Mucosa of descending colon (tissue), 3 donors: ENCODE data around the gene TMEFF2. TPM values are rescaled to one million over a fixed set of nuclear protein-coding genes. Genes with fewer than 3 reads are reported as not detected.

Experiments used
- ATAC-seq: fragments of 200-7000 bp; cut with Tn5 transposase; one replicate; pipeline ENCODE4 v1.9.1; 2020; ENCODE audit warnings: mild to moderate bottlenecking, moderate library complexity
- DNase-seq, 3 donors: peaks; one replicate each; pipeline ENCODE4 v3.0.0-alpha.2; 2020
- H3K36me3 ChIP-seq: fragments of 200-600 bp; one replicate; pipeline ENCODE4 v1.8.0; 2021; ENCODE audit warnings: low read depth, mild to moderate bottlenecking
- H3K4me1 ChIP-seq: fragments of 200-600 bp; one replicate; pipeline ENCODE4 v1.8.0; 2021; ENCODE audit warnings: low read depth, mild to moderate bottlenecking
- H3K4me3 ChIP-seq: fragments of 200-600 bp; one replicate; pipeline ENCODE4 v1.8.0; 2021; ENCODE audit warnings: mild to moderate bottlenecking
- H3K9me3 ChIP-seq: fragments of 200-600 bp; one replicate; pipeline ENCODE4 v1.8.0; 2021; ENCODE audit warnings: mild to moderate bottlenecking
- intact Hi-C, 2 donors: fragments of 100-400 bp; cut with DNase I in 1 of 2; cut with micrococcal nuclease in 1 of 2; formaldehyde crosslinking; loops; one replicate each; pipeline versions ENCODE4 v1.11.0 to v1.11.1; 2022; cut with DNase I, micrococcal nuclease
- total RNA-seq, 3 donors: library from RNA; stranded (reverse); fragmentation: NEBNext Ultra II Directional in 2 of 3; extraction: Animal tissue kit (Norgen Biotek cat#: 25700) in 2 of 3; gene quantifications; one replicate each; pipeline versions ENCODE4 v1.2.1 to v1.2.4, GENCODE V29; 2021 to 2023
- TF ChIP-seq, protein P1 (sequence below): fragments of 200-600 bp; IDR thresholded peaks from one replicate; pipeline ENCODE4 v1.8.0; 2022; ENCODE audit warnings: antibody characterized with exemption, mild to moderate bottlenecking
- donor health status: DM: no; HTN: no; CAD: no; lungs with moderate emphysema.
- donor health status: DM: no; HTN: no; CAD: no.
- donor health status: DM: no; HTN: yes; CAD: no.

Gene TMEFF2
- total RNA-seq, 3 donors from 2014 or later: 0.31 to 1.0 TPM; not detected in 1

- Histone ChIP-seq H3K4me3 (no peak overlapping the region), H3K36me3 (no peaks in the 10 kb centered on the region), H3K4me1 (no peaks in the 10 kb centered on the region), H3K9me3 (no peaks in the 10 kb centered on the region)
- intact Hi-C loops: no loop called here
- ATAC-seq: no peak
- no peak for DNase-seq
- TF ChIP-seq, protein P1, sequence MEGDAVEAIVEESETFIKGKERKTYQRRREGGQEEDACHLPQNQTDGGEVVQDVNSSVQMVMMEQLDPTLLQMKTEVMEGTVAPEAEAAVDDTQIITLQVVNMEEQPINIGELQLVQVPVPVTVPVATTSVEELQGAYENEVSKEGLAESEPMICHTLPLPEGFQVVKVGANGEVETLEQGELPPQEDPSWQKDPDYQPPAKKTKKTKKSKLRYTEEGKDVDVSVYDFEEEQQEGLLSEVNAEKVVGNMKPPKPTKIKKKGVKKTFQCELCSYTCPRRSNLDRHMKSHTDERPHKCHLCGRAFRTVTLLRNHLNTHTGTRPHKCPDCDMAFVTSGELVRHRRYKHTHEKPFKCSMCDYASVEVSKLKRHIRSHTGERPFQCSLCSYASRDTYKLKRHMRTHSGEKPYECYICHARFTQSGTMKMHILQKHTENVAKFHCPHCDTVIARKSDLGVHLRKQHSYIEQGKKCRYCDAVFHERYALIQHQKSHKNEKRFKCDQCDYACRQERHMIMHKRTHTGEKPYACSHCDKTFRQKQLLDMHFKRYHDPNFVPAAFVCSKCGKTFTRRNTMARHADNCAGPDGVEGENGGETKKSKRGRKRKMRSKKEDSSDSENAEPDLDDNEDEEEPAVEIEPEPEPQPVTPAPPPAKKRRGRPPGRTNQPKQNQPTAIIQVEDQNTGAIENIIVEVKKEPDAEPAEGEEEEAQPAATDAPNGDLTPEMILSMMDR: no peak
Measured at GRCh38 chr2:192203876-192204275, 9.1 kb upstream of the TMEFF2 start.

DNA sequence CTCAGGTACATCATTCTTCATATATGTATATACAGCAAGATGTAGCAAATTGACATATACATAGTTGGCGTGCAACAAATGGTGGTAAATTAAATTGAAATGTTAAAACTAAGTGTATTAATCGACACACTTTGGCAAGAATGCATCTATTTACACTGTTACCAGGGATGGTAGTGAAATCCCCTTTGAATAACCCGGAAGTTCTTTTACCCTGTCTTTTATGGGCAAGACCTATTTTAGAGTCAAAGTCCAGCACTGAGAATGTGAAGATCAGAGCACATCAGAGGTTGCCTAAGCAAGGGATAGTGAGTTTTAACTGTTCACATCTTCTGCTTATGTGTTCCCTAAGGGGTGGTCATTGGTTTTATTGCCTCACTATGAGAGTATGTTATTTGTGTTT, 7.6 kb upstream of the TMEFF2 start:
- Histone ChIP-seq H3K4me1 (no peaks in the 10 kb centered on the region), H3K9me3 (no peaks in the 10 kb centered on the region), H3K36me3 (no peaks in the 10 kb centered on the region), H3K4me3 (no peak overlapping the region)
- intact Hi-C loops: no loop called here
- DNase-seq (no peak), ATAC-seq (no peak)
- TF ChIP-seq, protein P1: no peak

DNA sequence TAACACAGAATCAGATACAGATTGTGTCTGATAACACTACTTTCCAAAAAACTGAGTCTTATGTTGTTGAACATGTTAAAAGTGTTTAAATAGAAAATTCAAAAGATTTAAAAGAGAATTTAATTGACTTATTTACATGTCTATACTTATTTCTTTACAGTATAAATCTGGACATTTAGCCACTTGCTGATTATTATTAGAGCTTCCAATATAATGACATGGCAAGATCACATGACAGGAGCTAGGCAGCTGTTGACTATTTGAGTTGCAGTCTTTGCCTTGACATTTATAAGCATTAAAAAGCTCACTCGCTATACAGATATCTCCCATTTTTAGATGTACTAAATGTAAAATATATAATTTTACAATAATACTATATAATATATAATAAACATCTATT, 6.4 kb upstream of the TMEFF2 start:
- Histone ChIP-seq H3K36me3 (no peaks in the 10 kb centered on the region), H3K4me1 (peaks cover 2% of the 10 kb centered on the region), H3K4me3 (no peak overlapping the region), H3K9me3 (no peaks in the 10 kb centered on the region)
- TF ChIP-seq, protein P1: no peak
- ATAC-seq (no peak), DNase-seq (no peak)
- intact Hi-C loops: no loop called here

DNA sequence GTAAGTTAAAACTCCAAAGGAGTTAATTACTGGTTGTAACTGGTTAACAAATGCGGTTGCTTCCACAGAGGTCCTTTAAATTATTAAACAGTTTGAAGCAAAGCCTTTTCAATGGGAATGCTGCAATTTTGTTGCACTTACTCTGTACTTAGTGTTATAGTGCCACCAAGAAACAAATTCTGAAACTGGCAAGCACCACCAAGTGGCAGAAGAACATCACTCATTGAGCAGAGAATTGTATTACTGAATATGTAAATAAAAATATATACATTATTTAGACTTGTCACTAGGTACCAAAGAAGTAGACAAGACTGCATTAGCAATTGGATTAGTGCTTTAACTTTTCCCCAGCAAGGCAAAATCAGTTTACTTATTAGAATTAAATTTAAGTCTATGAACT, 2.6 kb upstream of the TMEFF2 start:
- DNase-seq (no peak), ATAC-seq (no peak)
- Histone ChIP-seq H3K4me3 (no peak overlapping the region), H3K36me3 (no peaks in the 10 kb centered on the region), H3K9me3 (no peaks in the 10 kb centered on the region), H3K4me1 (peaks cover 14% of the 10 kb centered on the region)
- TF ChIP-seq, protein P1: no peak
- intact Hi-C loops: no loop called here

DNA sequence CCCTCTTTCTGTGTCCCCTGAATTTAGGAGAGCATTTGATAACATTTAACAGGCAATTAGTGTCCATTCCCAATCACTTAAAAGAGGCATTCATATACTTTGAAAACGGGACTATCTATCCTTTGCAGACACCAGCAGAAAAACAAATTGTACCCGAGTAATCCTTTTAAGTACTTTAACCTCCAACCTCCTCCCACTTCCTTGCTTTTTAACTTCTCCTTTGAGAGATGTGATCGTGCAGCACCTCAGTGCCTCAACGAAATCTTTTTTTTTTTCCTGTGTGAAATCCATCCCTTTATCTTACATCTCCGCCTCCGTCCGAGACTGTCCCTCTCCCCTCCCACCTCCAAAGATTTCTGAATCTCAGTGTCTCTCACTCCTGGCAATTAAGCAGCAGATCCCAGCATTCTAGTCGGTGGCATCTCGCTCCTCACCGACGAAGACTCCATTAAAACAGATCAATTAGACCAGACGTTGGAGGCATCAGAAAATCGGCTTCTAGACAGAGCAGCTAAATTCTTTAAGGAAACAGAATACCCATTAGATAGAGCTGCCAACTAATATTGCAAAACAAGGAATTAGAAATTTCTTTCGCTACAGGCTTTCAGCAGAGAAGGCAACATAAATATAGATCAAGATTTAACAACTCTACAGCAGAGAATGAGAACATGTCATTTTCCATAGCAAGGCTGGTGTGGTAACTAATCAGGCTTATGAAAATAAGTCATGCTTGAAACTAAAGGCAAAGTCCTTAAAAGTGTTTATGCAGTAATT, 1.9 kb upstream of the TMEFF2 start:
- no peak overlapping the region for H3K4me3 ChIP-seq
- H3K9me3 ChIP-seq: no peaks in the 10 kb centered on the region
- DNase-seq: no peak
- no peaks in the 10 kb centered on the region for H3K36me3 ChIP-seq
- H3K4me1 ChIP-seq: peaks cover 14% of the 10 kb centered on the region
- intact Hi-C loops: no loop called here
- no peak for ATAC-seq
- TF ChIP-seq, protein P1: no peak
